RWPE2 (cell line): ENCODE results near the gene RUSC2.

Experiments
- ATAC-seq: fragments of 200-7000 bp; cut with Tn5 transposase; 3 replicates; pipeline ENCODE4 v1.9.1; 2021; ENCODE audit warnings: low read depth
- DNase-seq: peaks from one replicate; pipeline ENCODE4 v3.0.0-alpha.2; 2020; ENCODE audit warnings: low spot score
- H3K27ac ChIP-seq: fragments of 450-650 bp; 2 replicates; pipeline ENCODE4 v1.5.1; 2017; ENCODE audit warnings: mild to moderate bottlenecking; ENCODE audit not compliant: poor library complexity, severe bottlenecking
- H3K27me3 ChIP-seq: fragments of 250-450 bp; sonication (Bioruptor Pico); 2 replicates; pipeline ENCODE4 v1.5.1; 2021; ENCODE audit warnings: mild to moderate bottlenecking, moderate library complexity; ENCODE audit not compliant: insufficient read depth, poor library complexity, severe bottlenecking
- H3K36me3 ChIP-seq: fragments of 250-450 bp; sonication (Bioruptor Pico); 2 replicates; pipeline ENCODE4 v1.5.1; 2020; ENCODE audit warnings: low read depth, mild to moderate bottlenecking, moderate library complexity
- H3K4me1 ChIP-seq: fragments of 250-450 bp; sonication (Bioruptor Pico); 2 replicates; pipeline ENCODE4 v1.5.1; 2021; ENCODE audit warnings: mild to moderate bottlenecking, moderate library complexity; ENCODE audit not compliant: insufficient read depth, poor library complexity, severe bottlenecking
- H3K4me3 ChIP-seq: fragments of 250-450 bp; sonication (Bioruptor Pico); 2 replicates; pipeline ENCODE4 v1.5.1; 2021; ENCODE audit warnings: mild to moderate bottlenecking, moderate library complexity; ENCODE audit not compliant: severe bottlenecking
- H3K9me3 ChIP-seq: fragments of 250-450 bp; sonication (Bioruptor Pico); 2 replicates; pipeline ENCODE4 v1.5.1; 2021; ENCODE audit warnings: mild to moderate bottlenecking, moderate library complexity; ENCODE audit not compliant: severe bottlenecking
- TF ChIP-seq, protein P1 (sequence below): fragments of 450-650 bp; IDR thresholded peaks from one replicate; pipeline ENCODE4 v1.5.1; 2017; ENCODE audit warnings: mild to moderate bottlenecking, moderate library complexity; ENCODE audit not compliant: poor library complexity, severe bottlenecking

Gene RUSC2

DNA sequence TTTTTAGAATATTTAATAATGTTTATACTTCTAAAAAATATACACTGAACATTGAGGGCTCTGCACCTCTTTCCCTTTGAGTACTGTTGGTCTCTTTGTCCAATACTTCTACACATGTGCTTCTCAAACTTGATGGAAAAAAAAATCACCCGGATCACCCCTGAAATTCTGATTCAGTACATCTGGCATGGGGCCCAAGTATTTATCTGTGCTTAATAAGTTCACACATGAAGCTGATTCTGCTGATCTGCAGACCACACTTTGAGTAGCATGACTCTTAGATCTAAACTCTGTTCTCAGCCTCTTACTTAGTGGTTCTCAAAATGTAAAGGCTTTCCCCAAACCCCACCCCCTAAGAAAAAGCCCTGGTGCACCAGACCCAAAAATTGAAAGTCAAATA is 12.0 kb downstream of the RUSC2 start:
- TF ChIP-seq, protein P1, sequence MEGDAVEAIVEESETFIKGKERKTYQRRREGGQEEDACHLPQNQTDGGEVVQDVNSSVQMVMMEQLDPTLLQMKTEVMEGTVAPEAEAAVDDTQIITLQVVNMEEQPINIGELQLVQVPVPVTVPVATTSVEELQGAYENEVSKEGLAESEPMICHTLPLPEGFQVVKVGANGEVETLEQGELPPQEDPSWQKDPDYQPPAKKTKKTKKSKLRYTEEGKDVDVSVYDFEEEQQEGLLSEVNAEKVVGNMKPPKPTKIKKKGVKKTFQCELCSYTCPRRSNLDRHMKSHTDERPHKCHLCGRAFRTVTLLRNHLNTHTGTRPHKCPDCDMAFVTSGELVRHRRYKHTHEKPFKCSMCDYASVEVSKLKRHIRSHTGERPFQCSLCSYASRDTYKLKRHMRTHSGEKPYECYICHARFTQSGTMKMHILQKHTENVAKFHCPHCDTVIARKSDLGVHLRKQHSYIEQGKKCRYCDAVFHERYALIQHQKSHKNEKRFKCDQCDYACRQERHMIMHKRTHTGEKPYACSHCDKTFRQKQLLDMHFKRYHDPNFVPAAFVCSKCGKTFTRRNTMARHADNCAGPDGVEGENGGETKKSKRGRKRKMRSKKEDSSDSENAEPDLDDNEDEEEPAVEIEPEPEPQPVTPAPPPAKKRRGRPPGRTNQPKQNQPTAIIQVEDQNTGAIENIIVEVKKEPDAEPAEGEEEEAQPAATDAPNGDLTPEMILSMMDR = no peak
- H3K27me3 ChIP-seq = no peaks in the 10 kb centered on the region
- H3K36me3 ChIP-seq = peaks cover 6% of the 10 kb centered on the region; the same call in 1 of the 2 replicates
- H3K9me3 ChIP-seq = peaks cover 2% of the 10 kb centered on the region
- peak overlapping the region; percentile 2 for H3K27ac ChIP-seq
- no peak for DNase-seq
- no peak overlapping the region for H3K4me3 ChIP-seq
- H3K4me1 ChIP-seq = peaks cover 7% of the 10 kb centered on the region
- no peak for ATAC-seq

DNA sequence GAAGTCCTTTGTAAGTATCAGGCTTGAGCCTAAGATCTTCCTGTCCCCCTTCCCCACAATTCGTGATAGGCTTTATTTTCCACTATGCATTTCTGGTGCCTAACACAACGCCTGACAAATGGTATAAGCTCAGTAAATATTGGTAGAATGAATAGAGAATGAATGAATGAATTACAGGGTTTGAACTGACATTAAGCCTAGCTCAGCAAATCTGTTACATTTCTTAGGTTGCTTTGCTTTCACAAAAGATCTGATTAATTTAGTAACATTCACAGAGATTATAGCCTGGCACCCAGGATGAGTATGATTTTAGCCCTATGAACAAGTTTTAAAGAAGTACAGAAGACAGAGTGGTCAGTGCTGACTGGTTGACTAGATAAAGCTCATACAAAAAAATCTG is 16.4 kb downstream of the RUSC2 start:
- TF ChIP-seq, protein P1 = no peak
- Histone ChIP-seq H3K36me3 (peaks cover 18% of the 10 kb centered on the region), H3K4me1 (peaks cover 30% of the 10 kb centered on the region), H3K27ac (no peak overlapping the region), H3K4me3 (no peak overlapping the region), H3K9me3 (peaks cover 2% of the 10 kb centered on the region), H3K27me3 (no peaks in the 10 kb centered on the region)
- DNase-seq (no peak), ATAC-seq (no peak)

DNA sequence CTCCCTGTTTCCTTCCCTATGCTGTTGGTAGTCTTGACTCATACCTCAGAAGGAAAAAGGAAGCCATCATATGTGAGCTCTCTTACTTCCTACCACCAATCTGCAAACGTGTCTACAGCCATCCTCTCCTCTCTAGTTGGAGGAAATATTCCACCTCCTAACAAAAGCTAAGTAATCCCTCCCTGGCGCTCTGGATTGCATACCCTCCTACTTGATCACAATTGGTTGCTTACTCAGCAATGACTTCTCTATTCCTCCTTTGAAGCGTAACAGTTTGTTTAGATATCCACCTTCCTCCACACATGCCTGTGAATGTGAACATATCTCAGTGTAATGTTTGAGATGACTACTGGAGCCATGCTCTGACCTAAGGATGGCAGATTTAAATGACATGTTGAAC is 18.2 kb downstream of the RUSC2 start:
- TF ChIP-seq, protein P1 = no peak
- Histone ChIP-seq H3K27ac (peak overlapping the region; percentile 98), H3K4me3 (no peak overlapping the region), H3K36me3 (peaks cover 18% of the 10 kb centered on the region), H3K9me3 (peaks cover under 1% of the 10 kb centered on the region), H3K27me3 (no peaks in the 10 kb centered on the region), H3K4me1 (peaks cover 36% of the 10 kb centered on the region)
- DNase-seq (no peak), ATAC-seq (no peak)

DNA sequence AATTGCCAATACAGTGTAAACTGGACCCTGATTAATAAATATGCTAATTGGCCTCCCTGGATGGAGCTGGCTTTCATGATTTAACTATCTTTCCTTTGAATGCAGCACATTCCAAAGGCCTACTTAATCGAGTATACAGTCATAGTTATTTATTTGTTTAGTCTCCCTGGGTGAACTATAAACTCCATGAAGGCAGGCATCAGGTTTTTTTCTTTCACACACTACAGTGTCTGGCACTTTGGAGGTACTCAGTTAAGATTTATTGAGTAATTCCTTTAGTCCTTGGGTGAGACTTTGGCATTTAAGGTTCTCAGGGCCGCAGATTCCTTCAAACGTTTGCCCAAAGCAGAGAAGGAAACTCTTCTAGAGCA is 20.5 kb downstream of the RUSC2 start:
- no peaks in the 10 kb centered on the region for H3K27me3 ChIP-seq
- DNase-seq = no peak
- TF ChIP-seq, protein P1 = no peak
- peaks cover 15% of the 10 kb centered on the region for H3K36me3 ChIP-seq
- no peak overlapping the region for H3K4me3 ChIP-seq
- H3K27ac ChIP-seq = peak overlapping the region; percentile 98
- no peak for ATAC-seq
- H3K9me3 ChIP-seq = no peaks in the 10 kb centered on the region
- H3K4me1 ChIP-seq = peaks cover 41% of the 10 kb centered on the region

DNA sequence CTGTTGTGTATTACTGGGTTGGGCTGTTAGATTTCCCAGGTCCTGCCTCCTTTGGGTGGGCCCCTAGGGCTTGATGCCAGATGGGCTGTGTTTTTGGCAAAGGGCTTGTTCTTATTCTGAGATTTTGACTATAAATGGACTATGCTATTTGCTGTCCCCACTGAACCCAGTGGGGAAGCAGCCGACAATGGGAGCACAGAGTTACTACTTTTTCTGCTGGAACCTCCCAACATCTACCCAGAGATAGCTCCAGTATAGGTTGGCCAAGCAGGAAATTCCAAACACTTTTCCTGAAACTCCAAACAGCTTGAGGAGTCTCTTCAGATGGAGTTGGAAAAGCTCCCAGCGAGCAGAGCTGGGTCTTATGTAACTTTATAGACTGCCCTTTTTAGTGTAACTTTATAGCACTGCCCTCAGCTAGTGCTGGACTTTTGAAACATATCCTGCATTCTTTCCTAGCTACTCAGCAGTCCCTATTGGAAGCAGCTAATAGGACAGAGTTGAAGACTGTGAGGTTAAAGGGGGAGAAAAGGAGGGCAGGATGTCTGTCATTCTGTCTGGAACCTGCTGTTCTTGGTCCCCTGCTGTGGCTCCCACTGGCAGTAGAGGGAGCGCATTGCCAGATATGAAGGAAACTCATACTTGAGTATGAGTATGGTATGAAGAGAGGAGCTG is 21.0 kb downstream of the RUSC2 start:
- TF ChIP-seq, protein P1 = peak; percentile 72
- H3K4me3 ChIP-seq = no peak overlapping the region
- no peak for DNase-seq
- H3K36me3 ChIP-seq = peaks cover 14% of the 10 kb centered on the region
- peak; percentile 96 for ATAC-seq
- H3K27me3 ChIP-seq = no peaks in the 10 kb centered on the region
- H3K4me1 ChIP-seq = peaks cover 45% of the 10 kb centered on the region
- H3K27ac ChIP-seq = peak overlapping the region; percentile 98
- H3K9me3 ChIP-seq = no peaks in the 10 kb centered on the region
